ENCODE results near the gene RIMBP2.

The RIMBP2 gene

GRCh38 chr12:130461447-130461815 lies 254.7 kb downstream of the RIMBP2 start:
- no peak for DNase-seq (ENCODE audit: low read depth)

- no peak for DNase-seq (ENCODE audit: low read depth)
Observed at GRCh38 chr12:130460611-130461446, 255.3 kb downstream of the RIMBP2 start.

GRCh38 chr12:130459916-130460315 lies 256.2 kb downstream of the RIMBP2 start:
- DNase-seq (ENCODE audit: low read depth): no peak

GRCh38 chr12:130458341-130458740 lies 257.8 kb downstream of the RIMBP2 start:
- no peak for DNase-seq (ENCODE audit: low read depth)

GRCh38 chr12:130457215-130457614 lies 258.9 kb downstream of the RIMBP2 start:
- no peak for DNase-seq (ENCODE audit: low read depth)

GRCh38 chr12:130456375-130457199 lies 259.5 kb downstream of the RIMBP2 start:
- DNase-seq (ENCODE audit: low read depth): no peak

- DNase-seq (ENCODE audit: low read depth): no peak
Observed at GRCh38 chr12:130455161-130455560, 260.9 kb downstream of the RIMBP2 start.

- no peak for DNase-seq (ENCODE audit: low read depth)
Observed at GRCh38 chr12:130454296-130454695, 261.8 kb downstream of the RIMBP2 start.

- DNase-seq (ENCODE audit: low read depth): no peak
Observed at GRCh38 chr12:130452546-130452945, 263.6 kb downstream of the RIMBP2 start.

- DNase-seq (ENCODE audit: low read depth): no peak
Observed at GRCh38 chr12:130451001-130451930, 264.8 kb downstream of the RIMBP2 start.

- no peak for DNase-seq (ENCODE audit: low read depth)
Observed at GRCh38 chr12:130449291-130449690, 266.8 kb downstream of the RIMBP2 start.

- DNase-seq (ENCODE audit: low read depth): no peak
Observed at GRCh38 chr12:130448044-130448821, 267.9 kb downstream of the RIMBP2 start.

- DNase-seq (ENCODE audit: low read depth): no peak
Observed at GRCh38 chr12:130447655-130447965, 268.5 kb downstream of the RIMBP2 start.

- DNase-seq (ENCODE audit: low read depth): no peak
Observed at GRCh38 chr12:130446846-130447654, 269.0 kb downstream of the RIMBP2 start.

GRCh38 chr12:130444986-130445385 lies 271.1 kb downstream of the RIMBP2 start:
- no peak for DNase-seq (ENCODE audit: low read depth)

GRCh38 chr12:130444061-130444460 lies 272.0 kb downstream of the RIMBP2 start:
- DNase-seq (ENCODE audit: low read depth): no peak

GRCh38 chr12:130441771-130442760 lies 274.0 kb downstream of the RIMBP2 start:
- DNase-seq (ENCODE audit: low read depth): no peak

- no peak for DNase-seq (ENCODE audit: low read depth)
Observed at GRCh38 chr12:130440411-130441080, 275.6 kb downstream of the RIMBP2 start.

GRCh38 chr12:130439250-130439649 lies 276.8 kb downstream of the RIMBP2 start:
- DNase-seq (ENCODE audit: low read depth): no peak

Data from stromal cell of bone marrow (primary cell).